ENCODE data around the gene MAP3K1. TPM values are rescaled to one million over a fixed set of nuclear protein-coding genes. Genes with fewer than 3 reads are reported as not detected.

Gene MAP3K1
- total and polyA plus RNA-seq, 9 of the 15 experiments (the other 6 are each of a cell fraction or from before 2014, with no cell fraction given) = 3.9 to 13.9 (median 7.5) TPM

DNA sequence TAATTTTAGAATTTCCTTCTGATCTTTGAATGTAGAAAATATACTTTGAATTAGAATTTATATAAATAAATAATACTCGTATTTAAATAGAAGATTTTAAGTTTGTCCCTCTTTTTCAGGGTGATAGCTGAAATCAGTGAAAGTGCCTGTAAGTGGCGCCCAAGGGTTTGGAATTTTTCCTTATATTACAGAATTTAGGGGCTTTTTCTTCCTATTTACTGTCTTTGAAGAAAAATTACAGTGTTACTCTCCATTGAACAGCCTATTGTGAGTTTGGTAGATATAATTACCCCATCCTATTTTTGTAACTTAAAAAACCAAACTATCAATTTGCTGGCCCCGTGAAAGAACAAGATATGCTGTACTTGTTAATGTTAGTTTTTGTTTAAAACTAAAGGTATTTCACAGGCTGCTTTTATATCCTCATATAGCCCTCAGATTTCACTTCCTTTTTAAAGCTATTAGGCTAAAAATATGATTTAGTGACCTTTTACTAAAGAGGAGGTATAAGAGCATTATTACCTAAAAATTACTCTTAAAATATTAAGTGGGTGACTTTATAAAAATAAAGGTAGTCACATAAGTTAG, 3.2 kb downstream of the MAP3K1 start (continued):
- TF ChIP-seq, protein P1, sequence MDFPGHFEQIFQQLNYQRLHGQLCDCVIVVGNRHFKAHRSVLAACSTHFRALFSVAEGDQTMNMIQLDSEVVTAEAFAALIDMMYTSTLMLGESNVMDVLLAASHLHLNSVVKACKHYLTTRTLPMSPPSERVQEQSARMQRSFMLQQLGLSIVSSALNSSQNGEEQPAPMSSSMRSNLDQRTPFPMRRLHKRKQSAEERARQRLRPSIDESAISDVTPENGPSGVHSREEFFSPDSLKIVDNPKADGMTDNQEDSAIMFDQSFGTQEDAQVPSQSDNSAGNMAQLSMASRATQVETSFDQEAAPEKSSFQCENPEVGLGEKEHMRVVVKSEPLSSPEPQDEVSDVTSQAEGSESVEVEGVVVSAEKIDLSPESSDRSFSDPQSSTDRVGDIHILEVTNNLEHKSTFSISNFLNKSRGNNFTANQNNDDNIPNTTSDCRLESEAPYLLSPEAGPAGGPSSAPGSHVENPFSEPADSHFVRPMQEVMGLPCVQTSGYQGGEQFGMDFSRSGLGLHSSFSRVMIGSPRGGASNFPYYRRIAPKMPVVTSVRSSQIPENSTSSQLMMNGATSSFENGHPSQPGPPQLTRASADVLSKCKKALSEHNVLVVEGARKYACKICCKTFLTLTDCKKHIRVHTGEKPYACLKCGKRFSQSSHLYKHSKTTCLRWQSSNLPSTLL (IDR thresholded peaks at IDR 0.05) = no peak
- TF ChIP-seq BRD4 (IDR thresholded peaks at IDR 0.05) (no peak), SMARCA4 (IDR thresholded peaks at IDR 0.05) (0 out of 2 replicates have a peak, but pooled peaks have one; percentile 15), TARDBP (IDR thresholded peaks at IDR 0.05) (no peak), ETV5 (CRISPR knock-in tag; IDR thresholded peaks at IDR 0.05; ENCODE audit: low read depth) (no peak), HMGN3 (IDR thresholded peaks at IDR 0.05; ENCODE audit: borderline replicate concordance, extremely low read depth, insufficient read length, low read depth, low read length) (no peak), SRSF3 (IDR thresholded peaks at IDR 0.05; ENCODE audit: insufficient read depth, low read length) (no peak)
- TF ChIP-seq, protein P2, sequence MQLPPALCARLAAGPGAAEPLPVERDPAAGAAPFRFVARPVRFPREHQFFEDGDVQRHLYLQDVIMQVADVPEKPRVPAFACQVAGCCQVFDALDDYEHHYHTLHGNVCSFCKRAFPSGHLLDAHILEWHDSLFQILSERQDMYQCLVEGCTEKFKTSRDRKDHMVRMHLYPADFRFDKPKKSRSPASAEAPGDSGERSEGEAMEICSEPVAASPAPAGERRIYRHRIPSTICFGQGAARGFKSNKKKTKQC (CRISPR knock-in tag; IDR thresholded peaks at IDR 0.05) = no peak
- TF ChIP-seq, protein P3, sequence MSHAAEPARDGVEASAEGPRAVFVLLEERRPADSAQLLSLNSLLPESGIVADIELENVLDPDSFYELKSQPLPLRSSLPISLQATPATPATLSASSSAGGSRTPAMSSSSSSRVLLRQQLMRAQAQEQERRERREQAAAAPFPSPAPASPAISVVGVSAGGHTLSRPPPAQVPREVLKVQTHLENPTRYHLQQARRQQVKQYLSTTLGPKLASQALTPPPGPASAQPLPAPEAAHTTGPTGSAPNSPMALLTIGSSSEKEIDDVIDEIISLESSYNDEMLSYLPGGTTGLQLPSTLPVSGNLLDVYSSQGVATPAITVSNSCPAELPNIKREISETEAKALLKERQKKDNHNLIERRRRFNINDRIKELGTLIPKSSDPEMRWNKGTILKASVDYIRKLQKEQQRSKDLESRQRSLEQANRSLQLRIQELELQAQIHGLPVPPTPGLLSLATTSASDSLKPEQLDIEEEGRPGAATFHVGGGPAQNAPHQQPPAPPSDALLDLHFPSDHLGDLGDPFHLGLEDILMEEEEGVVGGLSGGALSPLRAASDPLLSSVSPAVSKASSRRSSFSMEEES (CRISPR knock-in tag; IDR thresholded peaks at IDR 0.05) = no peak
